WTC11 (cell line): ENCODE results near the gene IRS2. TPM values are rescaled to one million over a fixed set of nuclear protein-coding genes. Genes with fewer than 3 reads are reported as not detected.

Experiments used
- ATAC-seq: fragments of 200-7000 bp; cut with Tn5 transposase; 2 replicates; pipeline ENCODE4 v1.10.0; 2021; ENCODE audit warnings: mild to moderate bottlenecking, moderate library complexity
- CTCF ChIA-PET: fragments of 300-600 bp; sonication (Branson Sonifier 250); formaldehyde crosslinking; loops from one replicate; lab custom pipeline; 2021; ENCODE audit warnings: antibody characterized with exemption; lab: Charles Lee
- POLR2A ChIA-PET: fragments of 350-600 bp; sonication (Branson Sonifier 250); formaldehyde crosslinking; loops from one replicate; lab custom pipeline; 2021; ENCODE audit warnings: antibody characterized with exemption; lab: Charles Lee
- DNase-seq: peaks from one replicate; pipeline ENCODE4 v3.0.0; 2021; ENCODE audit warnings: low spot score
- H3K27ac Mint-ChIP-seq: 2 replicates; pipeline ENCODE4 v1.8.0; 2021; ENCODE audit warnings: mixed read lengths
- H3K27me3 Mint-ChIP-seq: 2 replicates; pipeline ENCODE4 v1.8.0; 2021; ENCODE audit warnings: low read depth, mild to moderate bottlenecking, moderate library complexity, mixed read lengths
- H3K36me3 Mint-ChIP-seq: 2 replicates; pipeline ENCODE4 v1.8.0; 2021; ENCODE audit warnings: mixed read lengths
- H3K4me1 Mint-ChIP-seq: 2 replicates; pipeline ENCODE4 v1.8.0; 2022; ENCODE audit warnings: mixed read lengths
- H3K4me3 Mint-ChIP-seq: 2 replicates; pipeline ENCODE4 v1.8.0; 2021; ENCODE audit warnings: mild to moderate bottlenecking, moderate library complexity, mixed read lengths
- H3K9me3 Mint-ChIP-seq: 2 replicates; pipeline ENCODE4 v1.8.0; 2021; ENCODE audit warnings: mixed read lengths
- AR ChIP-seq: fragments of 250-450 bp; sonication (Bioruptor Pico); IDR thresholded peaks from 2 replicates; pipeline ENCODE4 v1.9.0; 2021; ENCODE audit warnings: mild to moderate bottlenecking
- ATF3 ChIP-seq: sonication (generic); formaldehyde crosslinking; conservative IDR thresholded peaks from 2 replicates; pipeline ENCODE4 v1.8.1; 2022; ENCODE audit warnings: mild to moderate bottlenecking, missing genetic modification reagents
- CREB1 ChIP-seq: sonication (generic); formaldehyde crosslinking; IDR thresholded peaks from 2 replicates; pipeline ENCODE4 v1.8.0; 2023; ENCODE audit warnings: mild to moderate bottlenecking, missing genetic modification reagents
- GABPB1 ChIP-seq: sonication (generic); formaldehyde crosslinking; IDR thresholded peaks from 2 replicates; pipeline ENCODE4 v1.8.1; 2023; ENCODE audit warnings: mild to moderate bottlenecking, missing genetic modification reagents
- NFATC4 ChIP-seq: fragments of 250-450 bp; sonication (Bioruptor Pico); IDR thresholded peaks from 2 replicates; pipeline ENCODE4 v1.9.0; 2021; ENCODE audit warnings: mild to moderate bottlenecking
- NR3C1 ChIP-seq: sonication (generic); formaldehyde crosslinking; conservative IDR thresholded peaks from 2 replicates; pipeline ENCODE4 v1.8.1; 2023; ENCODE audit warnings: low read depth, mild to moderate bottlenecking, missing genetic modification reagents
- PRDM15 ChIP-seq: sonication (generic); formaldehyde crosslinking; IDR thresholded peaks from 2 replicates; pipeline ENCODE4 v1.8.0; 2022; ENCODE audit warnings: missing genetic modification reagents
- SMAD4 ChIP-seq: sonication (generic); formaldehyde crosslinking; IDR thresholded peaks from 2 replicates; pipeline ENCODE4 v1.8.0; 2022; ENCODE audit warnings: mild to moderate bottlenecking, missing genetic modification reagents
- TEAD4 ChIP-seq: sonication (generic); formaldehyde crosslinking; IDR thresholded peaks from 2 replicates; pipeline ENCODE4 v1.8.0; 2022; ENCODE audit warnings: mild to moderate bottlenecking, missing genetic modification reagents
- total RNA-seq: library from RNA; stranded (reverse); gene quantifications from 3 replicates; pipeline ENCODE4 v1.2.3, GENCODE V29; 2021
- TF ChIP-seq, protein P1 (sequence below): sonication (generic); formaldehyde crosslinking; conservative IDR thresholded peaks from 2 replicates; pipeline ENCODE4 v1.8.1; 2023; ENCODE audit warnings: mild to moderate bottlenecking, low read depth, missing genetic modification reagents, moderate library complexity
- TF ChIP-seq, protein P2 (sequence below): sonication (generic); formaldehyde crosslinking; IDR thresholded peaks from 2 replicates; pipeline ENCODE4 v1.8.0; 2023; ENCODE audit warnings: missing genetic modification reagents
- TF ChIP-seq, protein P3 (sequence below): sonication (generic); formaldehyde crosslinking; IDR thresholded peaks from 2 replicates; pipeline ENCODE4 v1.8.0; 2023; ENCODE audit warnings: mild to moderate bottlenecking, missing genetic modification reagents
- TF ChIP-seq, protein P4 (sequence below): sonication (generic); formaldehyde crosslinking; IDR thresholded peaks from 2 replicates; pipeline ENCODE4 v1.8.0; 2022; ENCODE audit warnings: mild to moderate bottlenecking, missing genetic modification reagents

The IRS2 gene
- total RNA-seq, 1 experiment from 2014 or later = 20.5 TPM

DNA sequence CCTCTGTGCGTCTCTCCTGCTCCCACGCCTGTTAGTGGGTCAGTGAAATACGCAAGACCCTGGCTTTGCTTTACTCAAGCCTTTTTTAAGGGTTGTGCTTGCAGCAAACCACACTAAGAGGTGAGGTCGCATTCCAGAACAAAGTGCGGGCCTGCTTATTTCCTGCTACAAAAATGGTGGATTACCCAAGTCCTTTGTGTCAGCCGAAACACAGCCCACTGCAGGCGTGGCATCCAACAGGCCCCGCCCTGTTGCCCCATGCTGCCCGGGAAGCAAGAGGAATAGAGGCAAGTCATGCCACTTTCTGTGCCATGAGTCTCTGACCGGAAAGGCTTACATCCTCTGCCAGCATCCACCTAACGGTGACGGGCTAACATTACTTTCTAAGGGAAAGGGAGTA is 7.7 kb upstream of the IRS2 start:
- Mint-ChIP-seq H3K9me3 (no peaks in the 10 kb centered on the region), H3K36me3 (no peaks in the 10 kb centered on the region), H3K4me1 (peaks cover 9% of the 10 kb centered on the region), H3K4me3 (no peak overlapping the region), H3K27ac (peak overlapping the region; percentile 8; the same call in 1 of the 2 replicates), H3K27me3 (no peaks in the 10 kb centered on the region)
- DNase-seq (peak; percentile 28), ATAC-seq (peak; percentile 83)
- TF ChIP-seq, protein P1, sequence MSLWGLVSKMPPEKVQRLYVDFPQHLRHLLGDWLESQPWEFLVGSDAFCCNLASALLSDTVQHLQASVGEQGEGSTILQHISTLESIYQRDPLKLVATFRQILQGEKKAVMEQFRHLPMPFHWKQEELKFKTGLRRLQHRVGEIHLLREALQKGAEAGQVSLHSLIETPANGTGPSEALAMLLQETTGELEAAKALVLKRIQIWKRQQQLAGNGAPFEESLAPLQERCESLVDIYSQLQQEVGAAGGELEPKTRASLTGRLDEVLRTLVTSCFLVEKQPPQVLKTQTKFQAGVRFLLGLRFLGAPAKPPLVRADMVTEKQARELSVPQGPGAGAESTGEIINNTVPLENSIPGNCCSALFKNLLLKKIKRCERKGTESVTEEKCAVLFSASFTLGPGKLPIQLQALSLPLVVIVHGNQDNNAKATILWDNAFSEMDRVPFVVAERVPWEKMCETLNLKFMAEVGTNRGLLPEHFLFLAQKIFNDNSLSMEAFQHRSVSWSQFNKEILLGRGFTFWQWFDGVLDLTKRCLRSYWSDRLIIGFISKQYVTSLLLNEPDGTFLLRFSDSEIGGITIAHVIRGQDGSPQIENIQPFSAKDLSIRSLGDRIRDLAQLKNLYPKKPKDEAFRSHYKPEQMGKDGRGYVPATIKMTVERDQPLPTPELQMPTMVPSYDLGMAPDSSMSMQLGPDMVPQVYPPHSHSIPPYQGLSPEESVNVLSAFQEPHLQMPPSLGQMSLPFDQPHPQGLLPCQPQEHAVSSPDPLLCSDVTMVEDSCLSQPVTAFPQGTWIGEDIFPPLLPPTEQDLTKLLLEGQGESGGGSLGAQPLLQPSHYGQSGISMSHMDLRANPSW (CRISPR knock-in tag) = no peak
- TF ChIP-seq CREB1 (CRISPR knock-in tag) (no peak), GABPB1 (no peak), NFATC4 (CRISPR knock-in tag) (no peak), NR3C1 (CRISPR knock-in tag) (no peak), TEAD4 (no peak), AR (no peak), ATF3 (CRISPR knock-in tag) (no peak), PRDM15 (CRISPR knock-in tag) (no peak), SMAD4 (no peak)
- TF ChIP-seq, protein P2, sequence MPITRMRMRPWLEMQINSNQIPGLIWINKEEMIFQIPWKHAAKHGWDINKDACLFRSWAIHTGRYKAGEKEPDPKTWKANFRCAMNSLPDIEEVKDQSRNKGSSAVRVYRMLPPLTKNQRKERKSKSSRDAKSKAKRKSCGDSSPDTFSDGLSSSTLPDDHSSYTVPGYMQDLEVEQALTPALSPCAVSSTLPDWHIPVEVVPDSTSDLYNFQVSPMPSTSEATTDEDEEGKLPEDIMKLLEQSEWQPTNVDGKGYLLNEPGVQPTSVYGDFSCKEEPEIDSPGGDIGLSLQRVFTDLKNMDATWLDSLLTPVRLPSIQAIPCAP (CRISPR knock-in tag) = no peak
- TF ChIP-seq, protein P3, sequence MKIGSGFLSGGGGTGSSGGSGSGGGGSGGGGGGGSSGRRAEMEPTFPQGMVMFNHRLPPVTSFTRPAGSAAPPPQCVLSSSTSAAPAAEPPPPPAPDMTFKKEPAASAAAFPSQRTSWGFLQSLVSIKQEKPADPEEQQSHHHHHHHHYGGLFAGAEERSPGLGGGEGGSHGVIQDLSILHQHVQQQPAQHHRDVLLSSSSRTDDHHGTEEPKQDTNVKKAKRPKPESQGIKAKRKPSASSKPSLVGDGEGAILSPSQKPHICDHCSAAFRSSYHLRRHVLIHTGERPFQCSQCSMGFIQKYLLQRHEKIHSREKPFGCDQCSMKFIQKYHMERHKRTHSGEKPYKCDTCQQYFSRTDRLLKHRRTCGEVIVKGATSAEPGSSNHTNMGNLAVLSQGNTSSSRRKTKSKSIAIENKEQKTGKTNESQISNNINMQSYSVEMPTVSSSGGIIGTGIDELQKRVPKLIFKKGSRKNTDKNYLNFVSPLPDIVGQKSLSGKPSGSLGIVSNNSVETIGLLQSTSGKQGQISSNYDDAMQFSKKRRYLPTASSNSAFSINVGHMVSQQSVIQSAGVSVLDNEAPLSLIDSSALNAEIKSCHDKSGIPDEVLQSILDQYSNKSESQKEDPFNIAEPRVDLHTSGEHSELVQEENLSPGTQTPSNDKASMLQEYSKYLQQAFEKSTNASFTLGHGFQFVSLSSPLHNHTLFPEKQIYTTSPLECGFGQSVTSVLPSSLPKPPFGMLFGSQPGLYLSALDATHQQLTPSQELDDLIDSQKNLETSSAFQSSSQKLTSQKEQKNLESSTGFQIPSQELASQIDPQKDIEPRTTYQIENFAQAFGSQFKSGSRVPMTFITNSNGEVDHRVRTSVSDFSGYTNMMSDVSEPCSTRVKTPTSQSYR (CRISPR knock-in tag) = no peak
- TF ChIP-seq, protein P4, sequence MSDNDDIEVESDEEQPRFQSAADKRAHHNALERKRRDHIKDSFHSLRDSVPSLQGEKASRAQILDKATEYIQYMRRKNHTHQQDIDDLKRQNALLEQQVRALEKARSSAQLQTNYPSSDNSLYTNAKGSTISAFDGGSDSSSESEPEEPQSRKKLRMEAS (CRISPR knock-in tag) = no peak
- POLR2A ChIA-PET = no interaction called here
- CTCF ChIA-PET = no interaction called here
